HG02571 (cell line): ENCODE measurements around the gene RHBG.
"Not testable (repeated sequence)": the region's sequence is repeated elsewhere in the genome, so short reads cannot be mapped to it uniquely, and the experiment has no call there.

Experiments used
- ATAC-seq: cut with Tn5 transposase; IDR thresholded peaks from one replicate; pipeline ENCODE4 v1.9.1; 2021; ENCODE audit warnings: mild to moderate bottlenecking, moderate library complexity; ENCODE audit not compliant: unreplicated experiment

The RHBG gene

GRCh38 chr1:156359973-156360372 is 9.0 kb upstream of the RHBG start:
- no peak for ATAC-seq

- no peak for ATAC-seq
These were observed 8.5 kb upstream of the RHBG start for GRCh38 chr1:156360534-156360933.

DNA sequence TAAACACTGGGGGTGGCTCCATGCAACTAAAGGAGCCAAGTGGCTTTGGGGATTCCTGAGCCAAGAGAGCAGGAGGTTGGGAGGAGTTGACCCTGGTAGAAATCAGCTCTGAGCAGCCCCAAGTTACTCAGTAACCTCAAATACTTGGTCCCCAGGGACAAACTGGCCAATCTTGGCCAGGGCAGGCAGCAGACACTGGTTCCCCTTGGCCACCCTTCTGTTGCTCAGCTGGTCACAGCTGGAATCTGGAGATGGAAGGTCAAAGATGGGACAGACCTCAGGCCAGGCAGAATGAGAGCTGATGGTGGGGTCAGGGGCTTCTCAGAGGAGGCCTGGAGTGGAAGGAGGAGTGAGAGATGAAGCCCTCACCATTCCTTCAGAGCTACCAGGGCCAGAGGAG is 3.3 kb upstream of the RHBG start:
- ATAC-seq, result no peak

GRCh38 chr1:156366378-156367166 is 2.4 kb upstream of the RHBG start:
- ATAC-seq, result no peak

DNA sequence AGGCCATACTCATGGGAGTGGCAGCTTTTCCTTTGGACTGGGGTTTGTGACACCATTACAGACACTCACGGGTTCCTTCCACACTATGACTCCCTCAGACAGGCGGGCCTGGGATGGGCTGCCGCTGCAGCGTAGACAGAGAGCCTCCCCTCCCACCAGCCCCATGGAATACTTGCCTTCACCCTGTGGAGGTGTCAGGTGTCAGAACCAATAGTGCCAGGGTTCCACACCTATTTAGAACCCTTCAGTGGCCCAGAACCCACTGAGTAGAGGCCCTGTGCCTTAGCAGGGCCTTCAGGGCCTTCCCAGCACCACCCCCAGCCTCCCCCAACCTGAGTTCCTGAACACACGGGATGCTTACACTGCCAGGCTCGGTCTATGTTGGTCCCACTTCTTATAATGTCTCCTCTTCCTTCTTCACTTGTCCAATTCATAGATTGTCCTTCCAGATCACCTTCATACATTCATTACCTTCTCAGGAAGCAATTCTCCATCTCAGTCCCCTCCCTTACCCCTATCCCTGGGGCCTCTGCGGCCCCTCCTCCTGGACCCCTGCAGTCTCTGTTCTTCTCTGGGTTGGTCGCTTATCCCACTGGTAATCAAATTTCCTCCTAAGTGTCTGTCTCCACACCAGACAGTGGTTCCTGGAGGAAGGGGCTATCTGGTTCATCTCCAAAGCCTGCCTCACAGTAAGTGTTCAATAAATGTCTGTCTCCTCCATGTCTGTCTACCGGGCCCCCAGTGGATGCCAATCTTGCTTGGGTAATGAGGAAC is 1.4 kb upstream of the RHBG start:
- no peak for ATAC-seq

GRCh38 chr1:156368157-156368658 is 803 bp upstream of the RHBG start:
- no peak for ATAC-seq

DNA sequence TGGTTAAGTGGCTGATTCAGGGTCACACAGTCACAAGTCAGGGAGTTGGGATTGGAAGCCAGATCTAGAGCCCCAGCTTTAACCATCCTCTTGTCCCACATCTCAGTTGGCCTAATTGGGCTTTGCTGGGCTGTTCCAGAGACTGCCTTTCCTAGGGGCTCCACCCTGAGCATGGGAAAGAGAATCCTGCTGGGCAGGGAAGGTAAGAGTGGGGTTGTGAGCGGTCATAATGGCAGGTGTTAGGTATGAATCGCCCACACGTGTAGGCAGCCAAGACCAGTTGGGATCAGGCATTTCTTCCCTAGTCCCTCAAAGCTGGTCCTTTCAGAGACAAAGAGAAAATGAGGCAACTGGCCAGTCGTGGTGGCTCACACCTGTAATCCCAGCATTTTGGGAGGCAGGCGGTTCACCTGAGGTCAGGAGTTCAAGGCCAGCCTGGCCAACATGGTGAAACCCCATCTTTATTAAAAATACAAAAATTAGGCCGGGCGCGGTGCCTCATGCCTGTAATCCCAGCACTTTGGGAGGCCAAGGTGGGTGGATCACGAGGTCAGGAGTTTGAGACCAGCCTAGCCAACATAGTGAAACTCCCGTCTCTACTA is 775 bp downstream of the RHBG start:
- ATAC-seq, result not testable (repeated sequence)

- no peak for ATAC-seq
These were observed 2.7 kb downstream of the RHBG start for GRCh38 chr1:156371553-156372264.

DNA sequence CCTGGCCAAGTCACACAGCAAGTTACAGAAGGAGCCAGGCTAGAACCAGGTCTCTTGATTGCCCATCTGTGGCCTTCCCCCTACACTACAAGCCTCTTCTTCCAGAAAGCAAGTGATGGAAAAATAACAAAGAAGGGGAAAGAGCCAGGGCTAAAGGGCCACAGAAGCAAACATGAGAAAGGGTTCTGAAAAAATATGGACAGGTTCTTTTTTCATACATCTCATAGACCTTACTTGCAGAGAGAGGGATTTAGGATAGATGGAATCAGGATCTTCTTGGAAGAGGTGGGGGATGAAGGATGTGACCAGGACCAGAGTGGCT is 3.2 kb downstream of the RHBG start:
- ATAC-seq, result no peak

- no peak for ATAC-seq
These were observed 3.9 kb downstream of the RHBG start for GRCh38 chr1:156372876-156373275.

DNA sequence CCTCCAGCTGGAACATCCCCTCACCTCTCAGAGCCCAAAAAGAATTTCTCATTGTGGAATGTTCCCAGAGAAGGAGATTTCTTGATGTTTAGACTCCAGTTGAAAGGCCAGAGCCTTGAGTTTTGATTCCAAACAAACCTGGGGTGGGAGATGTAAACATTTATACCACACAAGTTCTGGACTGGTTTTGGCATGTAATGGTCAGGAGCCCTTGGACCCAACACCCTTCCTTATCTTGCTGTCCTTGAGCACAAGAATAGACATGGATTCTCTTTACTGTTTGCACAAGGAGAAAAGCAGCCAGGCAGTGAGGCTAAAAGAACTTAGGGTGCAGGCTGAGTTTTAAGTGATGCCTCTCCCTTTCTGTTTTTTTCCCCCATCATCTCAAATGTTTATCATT is 4.5 kb downstream of the RHBG start:
- ATAC-seq, result no peak

DNA sequence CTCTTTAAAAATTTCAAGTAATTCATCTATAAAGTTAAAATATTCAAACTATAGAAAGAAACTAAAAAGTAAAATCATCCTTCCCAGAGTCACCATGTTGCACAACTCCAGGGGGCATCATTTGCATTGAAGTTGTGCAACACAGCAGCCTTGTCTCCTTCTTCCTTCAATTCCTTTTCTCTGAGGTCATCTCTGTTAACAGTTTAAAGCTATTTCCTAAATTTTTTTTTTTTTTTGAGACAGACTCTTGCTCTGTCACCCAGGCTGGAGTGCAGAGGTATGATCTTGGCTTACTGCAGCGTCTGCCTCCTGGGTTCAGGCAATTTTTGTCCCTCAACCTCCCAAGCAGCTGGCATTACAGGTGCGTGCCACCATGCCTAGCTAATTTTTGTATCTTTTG is 7.1 kb downstream of the RHBG start:
- ATAC-seq, result no peak

GRCh38 chr1:156376958-156377919 is 8.2 kb downstream of the RHBG start:
- ATAC-seq, result no peak

GRCh38 chr1:156378557-156378956 is 9.5 kb downstream of the RHBG start:
- no peak for ATAC-seq

- no peak for ATAC-seq
These were observed 10.6 kb downstream of the RHBG start for GRCh38 chr1:156379420-156380165.

GRCh38 chr1:156382561-156382960 is 13.6 kb downstream of the RHBG start:
- no peak for ATAC-seq

DNA sequence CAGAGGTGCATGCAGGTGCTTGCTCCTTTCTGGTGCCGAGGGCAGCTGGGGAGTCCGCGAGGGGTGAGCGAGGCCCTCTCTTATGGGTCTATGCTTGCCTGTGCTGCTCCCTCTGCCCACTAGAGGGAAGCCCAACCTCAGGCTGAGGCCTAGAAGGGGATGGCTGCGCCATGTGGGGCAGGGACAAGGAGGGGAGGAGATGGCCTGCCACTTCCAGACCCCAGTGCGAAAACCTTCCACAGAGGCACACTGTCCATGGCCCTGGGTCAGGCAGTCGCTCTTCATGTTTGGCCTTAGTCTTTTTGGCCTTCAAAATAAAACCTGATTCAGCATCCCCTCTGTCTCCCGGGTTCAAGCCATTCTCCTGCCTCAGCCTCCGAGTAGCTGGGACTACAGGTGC is 14.0 kb downstream of the RHBG start:
- ATAC-seq, result no peak

- ATAC-seq, result no peak
These were observed 15.0 kb downstream of the RHBG start for GRCh38 chr1:156384007-156384406.

DNA sequence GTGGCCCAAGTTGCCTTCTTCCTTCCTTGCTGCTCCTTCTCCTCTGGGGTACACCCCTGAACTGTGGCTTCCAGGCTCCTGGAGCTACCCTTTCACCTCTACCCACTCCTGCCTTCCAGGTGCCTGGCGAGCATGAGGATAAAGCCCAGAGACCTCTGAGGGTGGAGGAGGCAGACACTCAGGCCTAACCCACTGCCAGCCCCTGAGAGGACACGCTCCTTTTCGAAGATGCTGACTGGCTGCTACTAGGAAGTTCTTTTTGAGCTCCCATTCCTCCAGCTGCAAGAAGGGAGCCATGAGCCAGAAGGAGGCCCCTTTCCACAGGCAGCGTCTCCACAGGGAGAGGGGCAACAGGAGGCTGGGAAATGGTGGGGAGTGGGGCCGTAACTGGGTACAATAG is 15.6 kb downstream of the RHBG start:
- no peak for ATAC-seq
